Measurements from ENCODE around the gene MAB21L4.

MAB21L4 gene

GRCh38 chr2:240900141-240900860 is 4.3 kb upstream of the MAB21L4 start:
- no peak for TF ChIP-seq MAX (IDR thresholded peaks at IDR 0.05; ENCODE audit: low read depth, low read length)
- TF ChIP-seq MYC (IDR thresholded peaks at IDR 0.05; ENCODE audit: low read depth, low read length): no peak
- no peak for TF ChIP-seq CTCF (IDR thresholded peaks at IDR 0.05; ENCODE audit: low read depth, low read length)
- TF ChIP-seq POLR2A (IDR thresholded peaks at IDR 0.05; ENCODE audit: extremely low read depth, insufficient read length): no peak
- H3K4me3 ChIP-seq (ENCODE audit: low read depth, low read length): no peak overlapping the region
- DNase-seq (ENCODE audit: low read depth): no peak

GRCh38 chr2:240899468-240899865 is 3.5 kb upstream of the MAB21L4 start:
- no peak overlapping the region for H3K4me3 ChIP-seq (ENCODE audit: low read depth, low read length)
- TF ChIP-seq CTCF (IDR thresholded peaks at IDR 0.05; ENCODE audit: low read depth, low read length) (no peak), MYC (IDR thresholded peaks at IDR 0.05; ENCODE audit: low read depth, low read length) (no peak), POLR2A (IDR thresholded peaks at IDR 0.05; ENCODE audit: extremely low read depth, insufficient read length) (no peak), MAX (IDR thresholded peaks at IDR 0.05; ENCODE audit: low read depth, low read length) (no peak)
- no peak for DNase-seq (ENCODE audit: low read depth)

- TF ChIP-seq MYC (IDR thresholded peaks at IDR 0.05; ENCODE audit: low read depth, low read length) (no peak), POLR2A (IDR thresholded peaks at IDR 0.05; ENCODE audit: extremely low read depth, insufficient read length) (no peak), CTCF (IDR thresholded peaks at IDR 0.05; ENCODE audit: low read depth, low read length) (no peak), MAX (IDR thresholded peaks at IDR 0.05; ENCODE audit: low read depth, low read length) (no peak)
- no peak overlapping the region for H3K4me3 ChIP-seq (ENCODE audit: low read depth, low read length)
- DNase-seq (ENCODE audit: low read depth): no peak
Measured at GRCh38 chr2:240898731-240899467, 2.9 kb upstream of the MAB21L4 start.

- TF ChIP-seq MYC (IDR thresholded peaks at IDR 0.05; ENCODE audit: low read depth, low read length) (no peak), POLR2A (IDR thresholded peaks at IDR 0.05; ENCODE audit: extremely low read depth, insufficient read length) (no peak), CTCF (IDR thresholded peaks at IDR 0.05; ENCODE audit: low read depth, low read length) (no peak), MAX (IDR thresholded peaks at IDR 0.05; ENCODE audit: low read depth, low read length) (no peak)
- no peak for DNase-seq (ENCODE audit: low read depth)
- H3K4me3 ChIP-seq (ENCODE audit: low read depth, low read length): no peak overlapping the region
Measured at GRCh38 chr2:240898108-240898730, 2.3 kb upstream of the MAB21L4 start.

GRCh38 chr2:240896871-240897692 is 1.1 kb upstream of the MAB21L4 start:
- peak; percentile 57 for DNase-seq (ENCODE audit: low read depth)
- H3K4me3 ChIP-seq (ENCODE audit: low read depth, low read length): no peak overlapping the region
- TF ChIP-seq MYC (IDR thresholded peaks at IDR 0.05; ENCODE audit: low read depth, low read length) (no peak), CTCF (IDR thresholded peaks at IDR 0.05; ENCODE audit: low read depth, low read length) (no peak), POLR2A (IDR thresholded peaks at IDR 0.05; ENCODE audit: extremely low read depth, insufficient read length) (no peak), MAX (IDR thresholded peaks at IDR 0.05; ENCODE audit: low read depth, low read length) (no peak)
